Ovary (tissue), 3 donors: ENCODE results near the gene CABP4.

Experiments used
- CTCF ChIP-seq, 3 donors: fragments of 450-650 bp in 2 of 3; fragments of 200-600 bp in 1 of 3; IDR thresholded peaks; one replicate each; pipeline versions ENCODE4 v1.5.1 to v1.8.0; 2016 to 2022; ENCODE audit warnings: antibody characterized with exemption in 3 of 3, mild to moderate bottlenecking in 1 of 3
- EP300 ChIP-seq: sonication (generic); formaldehyde crosslinking; IDR thresholded peaks from one replicate; pipeline ENCODE4 v1.6.1; 2017; ENCODE audit warnings: antibody characterized with exemption
- POLR2A ChIP-seq: fragments of 450-650 bp; IDR thresholded peaks from one replicate; pipeline ENCODE4 v1.6.1; 2017; ENCODE audit warnings: antibody characterized with exemption, mild to moderate bottlenecking, moderate library complexity
- donor health status: DM: no; HTN: no; CAD: no.

DNA sequence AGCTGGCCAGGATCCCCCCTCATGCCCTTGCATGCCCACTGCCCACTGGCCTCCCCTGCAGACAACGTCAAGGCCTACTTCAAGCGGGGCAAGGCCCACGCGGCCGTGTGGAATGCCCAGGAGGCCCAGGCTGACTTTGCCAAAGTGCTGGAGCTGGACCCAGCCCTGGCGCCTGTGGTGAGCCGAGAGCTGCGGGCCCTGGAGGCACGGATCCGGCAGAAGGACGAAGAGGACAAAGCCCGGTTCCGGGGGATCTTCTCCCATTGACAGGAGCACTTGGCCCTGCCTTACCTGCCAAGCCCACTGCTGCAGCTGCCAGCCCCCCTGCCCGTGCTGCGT is 35.5 kb downstream of the CABP4 start:
- no peak for TF ChIP-seq CTCF (IDR thresholded peaks at IDR 0.05)
- no peak for TF ChIP-seq POLR2A
- TF ChIP-seq EP300 = no peak
